Activated T-cell treated with anti-CD3 and anti-CD28 coated beads for 24 hours (primary cell): ENCODE results near the gene FOXD3.

Experiments
- DNase-seq: peaks from one replicate; pipeline ENCODE4 v3.0.0-alpha.2; 2020; ENCODE audit warnings: low read depth

Gene FOXD3

GRCh38 chr1:63322114-63322943, at the start of gene FOXD3:
FOXD3 (plus strand) TSS chr1:63322567; CDS start chr1:63323059, 492 bp downstream.
- no peak for DNase-seq

GRCh38 chr1:63272811-63273210, 49.6 kb upstream of the FOXD3 start:
- no peak for DNase-seq

DNA sequence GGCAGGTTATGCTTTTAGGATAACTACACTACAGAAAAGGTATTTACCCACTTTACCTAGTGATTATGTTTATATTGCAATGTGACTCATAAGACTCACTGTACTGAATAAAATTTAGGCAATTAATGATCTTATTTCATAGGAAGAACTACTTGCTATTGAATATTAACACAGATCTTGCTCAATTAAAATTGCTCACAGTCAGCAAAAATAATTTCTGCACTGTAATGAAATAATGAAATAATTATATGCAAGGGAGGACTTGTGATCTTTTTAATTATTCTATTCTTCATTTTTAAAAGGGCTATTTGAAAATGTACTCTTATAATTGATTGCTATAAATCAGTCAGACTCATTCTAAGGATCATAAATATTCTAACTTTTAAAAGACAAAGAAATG, 48.0 kb upstream of the FOXD3 start:
- no peak for DNase-seq

- no peak for DNase-seq
Observed at GRCh38 chr1:63274979-63275378, 47.4 kb upstream of the FOXD3 start.

GRCh38 chr1:63276624-63277023, 45.7 kb upstream of the FOXD3 start:
- DNase-seq: no peak

- DNase-seq: no peak
Observed at GRCh38 chr1:63277195-63278192, 44.9 kb upstream of the FOXD3 start.

DNA sequence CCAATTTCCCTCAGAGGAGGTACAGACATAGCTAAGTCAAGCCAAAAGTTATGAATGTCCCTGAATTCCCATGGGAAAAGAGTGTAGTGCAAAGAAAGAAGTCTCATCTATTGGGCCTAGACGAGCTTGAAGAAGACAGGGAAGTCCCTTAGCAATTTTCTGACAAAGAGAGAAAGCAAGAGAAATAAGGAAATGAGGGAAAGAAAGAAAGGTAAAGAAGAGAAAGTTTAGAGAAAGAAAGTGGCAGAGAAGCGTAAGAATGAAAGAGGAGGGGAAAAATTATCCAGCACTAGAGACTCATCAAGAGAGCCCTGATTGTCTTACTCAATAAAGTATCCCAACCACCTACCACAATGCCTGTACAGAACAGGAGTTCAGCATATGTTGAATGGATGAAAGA, 40.6 kb upstream of the FOXD3 start:
- no peak for DNase-seq

GRCh38 chr1:63289135-63289534, 33.2 kb upstream of the FOXD3 start:
- no peak for DNase-seq

DNA sequence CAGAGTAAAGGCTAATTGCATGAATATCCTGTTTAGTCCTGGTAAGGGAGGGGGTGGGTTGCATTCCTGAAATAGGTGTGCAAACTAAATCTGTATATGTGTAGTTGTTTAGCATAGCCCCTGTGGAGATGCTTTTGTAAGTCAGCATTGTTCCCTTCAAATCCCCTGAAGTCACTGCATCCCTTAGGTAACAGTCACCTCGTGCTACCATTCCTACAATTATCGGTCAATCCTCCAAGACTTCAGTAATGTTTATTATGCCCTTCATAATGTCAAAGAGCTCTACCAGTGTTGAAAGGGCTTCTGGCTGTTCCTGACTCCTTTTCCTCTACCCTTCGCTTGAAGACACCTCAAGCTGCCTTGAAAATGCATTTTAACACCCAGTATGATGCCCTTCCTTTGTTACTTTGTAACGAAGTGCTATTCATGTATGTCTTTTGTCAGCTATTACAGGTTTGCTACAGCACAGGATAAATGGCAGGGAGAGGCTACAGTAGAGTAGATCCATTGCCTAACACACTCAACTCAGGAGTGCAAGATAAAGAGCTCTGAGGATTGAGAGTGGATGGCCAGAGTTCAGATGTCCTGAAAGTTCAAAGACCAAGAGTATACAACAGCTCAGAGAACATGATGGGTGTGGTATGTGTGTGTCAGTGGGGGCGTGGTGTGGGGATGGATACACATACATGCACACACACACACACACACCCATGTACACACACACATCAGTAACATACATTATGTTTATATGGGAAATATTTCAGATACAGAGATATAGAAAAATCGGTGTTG, 27.4 kb upstream of the FOXD3 start:
- DNase-seq: no peak

DNA sequence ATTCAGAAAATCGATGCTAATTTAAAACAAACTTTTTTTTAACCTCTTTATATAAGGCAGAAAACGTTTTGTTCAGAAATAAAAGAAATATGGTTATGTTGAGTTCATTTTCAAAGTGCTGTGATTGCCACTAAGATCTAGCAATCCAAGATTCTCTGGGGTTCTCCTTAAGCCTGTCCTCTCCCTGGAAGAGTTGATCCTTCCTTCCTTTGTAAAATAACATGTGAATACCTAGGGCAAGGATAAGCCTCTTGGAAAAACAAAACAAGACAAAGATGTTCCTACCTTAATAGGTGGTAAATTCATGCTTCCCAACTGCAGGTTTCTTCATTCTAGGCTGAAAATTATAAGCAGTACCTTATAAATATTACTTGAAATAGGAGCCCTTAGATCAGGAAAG, 18.0 kb upstream of the FOXD3 start:
- no peak for DNase-seq

DNA sequence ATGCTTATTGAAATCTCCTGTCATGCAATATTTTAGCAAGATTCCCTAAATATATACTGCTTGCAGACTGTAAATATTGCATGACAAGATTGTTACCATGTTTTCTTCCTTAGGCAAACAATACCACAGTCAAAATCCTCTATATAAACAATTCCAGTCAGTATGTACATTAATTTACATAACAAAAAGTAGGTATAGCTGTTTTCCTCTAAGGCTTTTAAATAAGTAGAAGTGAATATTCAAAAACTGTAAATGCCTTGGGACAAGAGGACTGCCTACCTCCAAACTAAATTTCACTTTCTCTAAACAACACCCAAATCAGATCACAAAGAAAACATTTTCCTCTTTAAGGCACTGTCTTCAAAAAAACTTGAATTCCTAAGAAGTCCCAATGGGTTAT, 17.3 kb upstream of the FOXD3 start:
- no peak for DNase-seq

DNA sequence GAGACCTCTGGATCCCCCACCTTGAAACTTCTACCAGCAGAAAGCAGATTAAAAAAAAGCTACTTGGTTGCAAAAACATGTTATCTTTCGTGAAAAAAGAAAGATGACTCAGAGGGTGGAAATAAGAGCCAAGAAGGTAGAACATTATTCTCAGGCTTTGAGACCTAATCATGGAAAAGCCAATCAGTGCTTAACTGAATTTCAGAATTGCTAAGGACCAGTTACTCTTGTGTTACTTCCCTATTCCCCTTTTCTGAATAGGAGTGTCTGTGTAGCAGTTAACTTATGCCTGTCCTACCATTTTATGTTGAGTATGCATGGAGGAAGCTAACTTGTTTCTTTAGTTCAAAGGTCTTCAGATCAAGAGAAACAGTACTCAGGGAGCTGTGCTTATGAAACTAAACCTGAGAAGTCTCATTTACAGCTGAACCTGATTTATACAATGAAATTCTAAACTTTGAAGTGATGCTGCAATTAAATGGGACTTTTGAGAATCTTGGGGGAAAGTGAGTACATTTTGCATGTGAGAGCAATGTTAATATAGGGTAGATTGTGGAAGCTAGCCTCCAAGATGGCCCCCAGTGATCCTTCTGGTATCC, 15.1 kb upstream of the FOXD3 start:
- DNase-seq: no peak

DNA sequence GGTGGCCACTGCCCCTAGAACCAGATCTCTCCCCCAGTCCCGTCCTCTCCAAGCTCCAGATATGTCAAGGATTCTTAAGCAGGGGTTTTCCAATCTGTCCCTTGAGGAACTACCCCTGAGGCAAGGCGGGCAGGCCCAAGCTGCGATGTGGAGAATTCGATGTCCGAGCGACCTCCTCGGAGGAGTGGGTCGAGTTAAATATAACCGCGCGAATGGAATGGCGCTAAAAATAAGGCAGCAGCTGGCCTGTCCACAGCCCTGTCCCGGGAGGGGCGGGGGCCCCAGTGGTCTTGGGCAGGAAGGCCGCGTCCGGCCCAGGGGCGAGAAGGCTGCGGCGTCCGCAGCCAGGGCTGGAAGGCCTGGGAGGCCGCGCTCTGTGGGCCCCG, 5.8 kb upstream of the FOXD3 start:
- no peak for DNase-seq

- DNase-seq: peak; percentile 39
Observed at GRCh38 chr1:63316984-63317816, 5.2 kb upstream of the FOXD3 start.

GRCh38 chr1:63317817-63318152, 4.6 kb upstream of the FOXD3 start:
- DNase-seq: no peak

DNA sequence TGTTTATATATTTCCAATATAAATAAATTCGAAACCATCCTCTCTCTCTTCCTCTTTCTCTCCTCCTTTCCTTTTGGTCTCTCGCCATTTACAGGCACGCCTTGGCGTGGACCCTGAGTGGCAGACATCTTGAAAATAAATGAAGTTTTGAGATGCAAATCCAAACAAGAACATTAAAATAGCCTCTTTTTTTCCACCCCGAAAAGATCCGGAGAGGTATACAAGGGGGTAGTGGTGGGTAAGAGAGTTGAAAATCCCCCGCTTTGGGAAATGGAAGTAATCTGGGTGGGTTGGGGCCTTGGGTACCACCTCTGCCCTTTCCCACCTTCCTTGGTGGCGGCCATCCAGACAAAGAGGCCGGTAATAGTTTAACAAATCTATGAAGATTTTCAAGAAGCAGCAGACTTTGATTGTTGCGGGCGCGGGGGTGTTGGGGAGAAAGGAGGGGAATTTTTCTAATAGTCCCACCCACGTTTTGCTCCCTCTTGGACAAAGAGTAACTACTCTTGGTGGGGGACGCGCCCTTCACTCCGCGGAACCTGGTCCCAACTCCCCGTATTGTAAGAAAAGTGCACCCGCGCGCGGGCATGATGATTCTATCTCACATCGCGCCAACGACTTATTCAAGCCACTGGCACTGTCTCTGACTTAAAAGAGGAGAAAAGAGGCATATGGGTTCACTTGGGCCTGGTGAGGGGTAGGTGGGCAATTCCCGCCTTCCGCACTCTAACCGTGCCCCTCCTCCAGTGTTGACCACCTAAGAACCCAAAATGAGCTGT, 4.0 kb upstream of the FOXD3 start:
- no peak for DNase-seq

- no peak for DNase-seq
Observed at GRCh38 chr1:63319046-63320021, 3.0 kb upstream of the FOXD3 start.

DNA sequence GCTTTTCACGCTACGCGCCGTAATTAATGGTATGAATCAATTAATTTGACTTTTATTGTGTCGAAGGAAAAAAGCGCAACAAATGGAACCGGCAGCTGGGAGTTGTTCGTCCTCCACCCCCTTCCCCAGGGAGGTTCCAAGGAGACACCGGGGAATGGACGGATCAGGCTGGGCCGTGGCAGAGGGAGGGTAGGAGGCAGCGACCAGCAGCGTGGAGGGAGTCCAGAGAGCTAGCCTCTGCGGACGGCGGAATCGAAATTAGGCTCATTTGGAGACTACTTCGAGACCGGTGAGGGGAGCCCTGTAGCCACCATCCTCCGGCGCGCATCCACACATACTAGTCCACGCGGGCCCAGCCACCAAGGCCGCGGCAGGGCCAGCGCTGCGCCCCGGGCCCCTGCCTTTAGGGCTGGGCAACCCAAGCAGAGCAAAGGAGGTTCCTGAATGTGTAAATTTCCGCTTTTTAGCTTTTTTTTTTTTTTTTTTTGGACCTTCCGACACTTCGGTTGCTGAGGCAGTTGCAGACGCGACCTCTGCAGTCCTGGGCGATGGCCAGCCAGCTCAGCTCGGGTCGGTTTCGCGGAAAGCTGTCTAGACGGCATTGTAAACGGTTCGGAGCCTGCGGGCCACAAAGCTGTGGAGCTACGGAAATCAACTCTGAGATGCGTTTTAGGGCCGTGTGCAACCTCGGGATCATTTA, 2.2 kb upstream of the FOXD3 start:
- no peak for DNase-seq
